NCI-H1092 (cell line): Measurements from ENCODE around the gene RELCH.

Source experiments
- DNase-seq: peaks from one replicate; lab custom pipeline; 2025; lab: John Stamatoyannopoulos, UW

RELCH gene

GRCh38 chr18:62196079-62196478, 9.0 kb downstream of the RELCH start:
- DNase-seq = no peak

- DNase-seq = no peak
Observed at GRCh38 chr18:62196980-62197379, 9.9 kb downstream of the RELCH start.

GRCh38 chr18:62198259-62198658, 11.2 kb downstream of the RELCH start:
- no peak for DNase-seq

- DNase-seq = no peak
Observed at GRCh38 chr18:62199629-62200028, 12.6 kb downstream of the RELCH start.

- no peak for DNase-seq
Observed at GRCh38 chr18:62200121-62200914, 13.3 kb downstream of the RELCH start.

- no peak for DNase-seq
Observed at GRCh38 chr18:62201870-62202269, 14.8 kb downstream of the RELCH start.

- no peak for DNase-seq
Observed at GRCh38 chr18:62205824-62206223, 18.8 kb downstream of the RELCH start.

GRCh38 chr18:62206593-62206992, 19.5 kb downstream of the RELCH start:
- no peak for DNase-seq

GRCh38 chr18:62209046-62209445, 22.0 kb downstream of the RELCH start:
- no peak for DNase-seq

- DNase-seq = no peak
Observed at GRCh38 chr18:62210138-62210537, 23.1 kb downstream of the RELCH start.

- no peak for DNase-seq
Observed at GRCh38 chr18:62211325-62211828, 24.3 kb downstream of the RELCH start.

GRCh38 chr18:62214790-62215189, 27.7 kb downstream of the RELCH start:
- no peak for DNase-seq

GRCh38 chr18:62224229-62224628, 37.2 kb downstream of the RELCH start:
- DNase-seq = no peak

GRCh38 chr18:62226047-62226446, 39.0 kb downstream of the RELCH start:
- DNase-seq = no peak

GRCh38 chr18:62236252-62236651, 49.2 kb downstream of the RELCH start:
- DNase-seq = no peak

- DNase-seq = no peak
Observed at GRCh38 chr18:62239475-62239874, 52.4 kb downstream of the RELCH start.

GRCh38 chr18:62242955-62243354, 55.9 kb downstream of the RELCH start:
- DNase-seq = no peak

GRCh38 chr18:62245177-62245576, 58.1 kb downstream of the RELCH start:
- no peak for DNase-seq

- no peak for DNase-seq
Observed at GRCh38 chr18:62245699-62246098, 58.6 kb downstream of the RELCH start.

- no peak for DNase-seq
Observed at GRCh38 chr18:62248313-62248712, 61.3 kb downstream of the RELCH start.

GRCh38 chr18:62249478-62250097, 62.5 kb downstream of the RELCH start:
- DNase-seq = peak; percentile 67

GRCh38 chr18:62250475-62250874, 63.4 kb downstream of the RELCH start:
- DNase-seq = no peak

- DNase-seq = no peak
Observed at GRCh38 chr18:62258093-62258492, 71.0 kb downstream of the RELCH start.

- DNase-seq = no peak
Observed at GRCh38 chr18:62258616-62259015, 71.6 kb downstream of the RELCH start.
